Natural killer cell (primary cell): Measurements from ENCODE around the gene SLC37A2. TPM values are rescaled to one million over a fixed set of nuclear protein-coding genes. Genes with fewer than 3 reads are reported as not detected.

Experiments used
- ATAC-seq, 3 donors: fragments of 150-1000 bp in 2 of 3; fragments of 200-7000 bp in 1 of 3; cut with Tn5 transposase; 1 replicate in 1 of 3; 2 replicates in 2 of 3; pipeline ENCODE4 v1.10.0; 2021; ENCODE audit warnings: mild to moderate bottlenecking in 2 of 3, moderate library complexity in 2 of 3
- DNase-seq, 2 donors: peaks; one replicate each; pipeline versions ENCODE4 v3.0.0 to v3.0.0-alpha.2; 2013 to 2021; ENCODE audit warnings: mixed read lengths in 1 of 2
- H3K27ac ChIP-seq: one replicate; pipeline ENCODE4 v1.5.1; 2013; ENCODE audit warnings: mild to moderate bottlenecking, low read length
- H3K27me3 ChIP-seq: one replicate; pipeline ENCODE4 v1.6.1; 2013; ENCODE audit warnings: low read length; ENCODE audit not compliant: control insufficient read depth, insufficient read depth
- H3K36me3 ChIP-seq: one replicate; pipeline ENCODE4 v1.6.1; 2013; ENCODE audit warnings: low read length; ENCODE audit not compliant: control insufficient read depth, insufficient read depth
- H3K4me1 ChIP-seq: one replicate; pipeline ENCODE4 v1.6.1; 2013; ENCODE audit warnings: low read length; ENCODE audit not compliant: control insufficient read depth, insufficient read depth
- H3K4me3 ChIP-seq: one replicate; pipeline ENCODE4 v1.5.1; 2013; ENCODE audit warnings: low read length
- H3K9me3 ChIP-seq: one replicate; pipeline ENCODE4 v1.6.1; 2013; ENCODE audit warnings: low read length; ENCODE audit not compliant: control insufficient read depth, insufficient read depth
- H3K27ac Mint-ChIP-seq, 2 donors: one replicate each; pipeline ENCODE4 v1.8.0; 2022; ENCODE audit warnings: mild to moderate bottlenecking in 2 of 2, mixed read lengths in 2 of 2, moderate library complexity in 1 of 2
- H3K27me3 Mint-ChIP-seq, 2 donors: one replicate each; pipeline ENCODE4 v1.8.0; 2022; ENCODE audit warnings: low read depth in 2 of 2, mixed read lengths in 2 of 2
- H3K36me3 Mint-ChIP-seq: one replicate; pipeline ENCODE4 v1.8.0; 2022; ENCODE audit warnings: mixed read lengths
- H3K4me1 Mint-ChIP-seq, 2 donors: one replicate each; pipeline ENCODE4 v1.8.0; 2022; ENCODE audit warnings: mixed read lengths in 2 of 2
- H3K4me3 Mint-ChIP-seq: one replicate; pipeline ENCODE4 v1.8.0; 2022; ENCODE audit warnings: mild to moderate bottlenecking, moderate library complexity, mixed read lengths
- H3K9me3 Mint-ChIP-seq, 2 donors: one replicate each; pipeline ENCODE4 v1.8.0; 2022; ENCODE audit warnings: mixed read lengths in 2 of 2
- CTCF ChIP-seq: fragments of 200-600 bp; IDR thresholded peaks from one replicate; pipeline ENCODE4 v1.8.0; 2022; ENCODE audit warnings: antibody characterized with exemption
- WGBS: methylation state at CpG from one replicate; pipeline ENCODE4 v1.1.7; 2013; ENCODE audit warnings: missing lambda C conversion rate; ENCODE audit not compliant: insufficient coverage; 5-methylcytosine and 5-hydroxymethylcytosine counted together
- intact Hi-C: fragments of 100-400 bp; cut with micrococcal nuclease; formaldehyde crosslinking; loops from one replicate; pipeline ENCODE4 v1.14.2; 2022
- total RNA-seq, 4 donors: library from RNA; stranded (reverse); fragments of 120-200 nt in 1 of 4; gene quantifications; one replicate each; pipeline versions ENCODE4 v1.2.3 to v1.2.4, GENCODE V29; 2013 to 2022

Gene SLC37A2
- total RNA-seq, 3 donors from 2014 or later (not counting 1 experiment from before 2014, with no cell fraction given), result 1.0 to 3.2 (median 1.8) TPM

DNA sequence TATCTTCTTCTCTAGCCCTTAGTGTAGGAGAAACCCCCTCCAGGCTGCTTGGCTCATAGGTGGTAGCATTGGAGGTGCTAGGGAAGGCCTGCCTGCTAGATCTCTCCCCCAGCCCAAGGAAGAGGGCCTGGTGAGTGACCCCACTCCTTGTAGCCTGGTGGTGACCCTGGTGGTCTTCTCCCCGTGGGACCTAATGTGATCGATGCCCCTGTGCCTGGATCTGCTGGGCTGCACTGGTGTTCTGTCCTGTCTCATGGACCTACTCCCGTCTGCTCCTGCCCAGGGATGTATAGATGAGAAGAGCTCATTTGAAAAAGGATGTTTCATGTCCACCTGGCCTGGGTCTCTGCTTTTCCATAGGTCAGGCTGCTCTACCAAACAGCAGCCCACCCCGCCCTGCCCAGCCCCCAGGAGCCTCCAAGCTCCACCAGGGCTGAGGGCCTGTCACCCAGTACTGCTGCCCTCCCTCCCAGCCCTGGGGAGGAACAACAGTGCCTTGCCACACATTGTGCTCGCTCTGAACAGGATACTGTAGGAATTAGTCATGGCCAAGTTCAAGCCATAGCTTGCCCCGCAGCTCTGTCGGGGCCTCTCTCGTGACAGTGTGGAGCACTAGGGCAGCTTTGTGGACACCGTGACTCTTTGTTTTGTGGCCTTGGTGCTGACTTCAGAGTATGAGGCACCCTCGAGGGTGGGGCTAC is 19.7 kb downstream of the SLC37A2 start:
- ATAC-seq, result no peak
- WGBS, result 86% methylated on average over 10 of the region's 10 CpGs
- no peak overlapping the region for H3K27ac ChIP-seq

GRCh38 chr11:125083312-125084056 is 20.4 kb downstream of the SLC37A2 start:
- no peaks in the 10 kb centered on the region for H3K27me3 Mint-ChIP-seq
- Histone ChIP-seq H3K27me3 (no peaks in the 10 kb centered on the region), H3K36me3 (no peaks in the 10 kb centered on the region), H3K9me3 (no peaks in the 10 kb centered on the region), H3K4me1 (no peaks in the 10 kb centered on the region), H3K27ac (no peak overlapping the region), H3K4me3 (no peak overlapping the region)
- no peak for TF ChIP-seq CTCF
- intact Hi-C loops, result no loop called here
- H3K9me3 Mint-ChIP-seq, result no peaks in the 10 kb centered on the region
- H3K4me3 Mint-ChIP-seq, result no peak overlapping the region
- H3K36me3 Mint-ChIP-seq, result no peaks in the 10 kb centered on the region
- H3K27ac Mint-ChIP-seq, result no peak overlapping the region
- WGBS, result 86% methylated on average over 11 of the region's 11 CpGs
- no peak for ATAC-seq
- no peak for DNase-seq
- no peaks in the 10 kb centered on the region for H3K4me1 Mint-ChIP-seq

More for the DNA sequence above, 19.7 kb downstream of the SLC37A2 start:
- no peak overlapping the region for H3K4me3 Mint-ChIP-seq
- TF ChIP-seq CTCF, result no peak
- Histone ChIP-seq H3K4me1 (no peaks in the 10 kb centered on the region), H3K4me3 (no peak overlapping the region), H3K9me3 (no peaks in the 10 kb centered on the region), H3K27me3 (no peaks in the 10 kb centered on the region), H3K36me3 (no peaks in the 10 kb centered on the region)
- H3K36me3 Mint-ChIP-seq, result no peaks in the 10 kb centered on the region
- no peaks in the 10 kb centered on the region for H3K9me3 Mint-ChIP-seq
- DNase-seq, result no peak
- no peaks in the 10 kb centered on the region for H3K4me1 Mint-ChIP-seq
- intact Hi-C loops, result no loop called here
- no peak overlapping the region for H3K27ac Mint-ChIP-seq
- H3K27me3 Mint-ChIP-seq, result peaks cover 0 to 3% of the 10 kb centered on the region in 2 donors

DNA sequence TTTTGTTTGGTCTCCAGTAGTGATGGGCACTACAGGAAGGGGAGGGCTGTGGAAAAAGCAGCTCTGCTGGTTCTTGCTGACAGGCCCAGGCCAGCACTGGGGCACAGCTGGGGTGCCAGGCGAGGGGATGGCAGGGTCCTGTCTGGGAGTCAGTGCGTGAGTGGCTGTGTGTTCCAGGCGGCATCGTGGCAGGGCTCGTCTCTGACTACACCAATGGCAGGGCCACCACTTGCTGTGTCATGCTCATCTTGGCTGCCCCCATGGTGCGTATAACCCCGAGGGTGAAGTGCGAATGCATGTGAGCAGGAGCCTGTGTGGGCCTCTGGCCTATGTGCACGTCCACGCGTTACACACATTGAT is 20.9 kb downstream of the SLC37A2 start:
- H3K27ac Mint-ChIP-seq, result no peak overlapping the region
- no peak for ATAC-seq
- H3K4me3 ChIP-seq, result no peak overlapping the region

More for the DNA sequence above, 20.9 kb downstream of the SLC37A2 start:
- DNase-seq, result no peak
- Histone ChIP-seq H3K27ac (no peak overlapping the region), H3K27me3 (no peaks in the 10 kb centered on the region), H3K9me3 (no peaks in the 10 kb centered on the region), H3K4me1 (no peaks in the 10 kb centered on the region), H3K36me3 (no peaks in the 10 kb centered on the region)
- 94% methylated on average over 11 of the region's 11 CpGs for WGBS
- no peak overlapping the region for H3K4me3 Mint-ChIP-seq
- no peaks in the 10 kb centered on the region for H3K4me1 Mint-ChIP-seq
- H3K9me3 Mint-ChIP-seq, result no peaks in the 10 kb centered on the region
- intact Hi-C loops, result no loop called here
- no peaks in the 10 kb centered on the region for H3K36me3 Mint-ChIP-seq
- H3K27me3 Mint-ChIP-seq, result no peaks in the 10 kb centered on the region
- TF ChIP-seq CTCF, result no peak
